Stimulated activated CD8-positive, alpha-beta memory T cell treated with anti-CD3 and anti-CD28 coated beads, Interleukin-7, amount 100 ng/mL, for 24 hours (primary cell): ENCODE data around the gene SSX2B.
"Not testable (repeated sequence)": the region's sequence is repeated elsewhere in the genome, so short reads cannot be mapped to it uniquely, and the experiment has no call there.

Experiments used
- DNase-seq: peaks from one replicate; pipeline ENCODE4 v3.0.0-alpha.2; 2020; ENCODE audit warnings: low read depth

SSX2B gene

GRCh38 chrX:52750952-52751351, at the start of gene SSX2B:
TSS of gene SSX2B (plus strand) at chrX:52751252. CDS start at chrX:52752681, 1,429 bp downstream.
- not testable (repeated sequence) for DNase-seq

- not testable (repeated sequence) for DNase-seq
These were observed 44.0 kb upstream of the SSX2B start, which contains the start of gene SSX2 for GRCh38 chrX:52707078-52707477. TSS of gene SSX2 (minus strand) at chrX:52707178. CDS start at chrX:52705749, 1,429 bp downstream.

- DNase-seq, result not testable (repeated sequence)
These were observed 14.9 kb downstream of the SSX2B start for GRCh38 chrX:52765983-52766382.

- DNase-seq, result not testable (repeated sequence)
These were observed 22.5 kb downstream of the SSX2B start for GRCh38 chrX:52773504-52773903.

GRCh38 chrX:52797327-52797726, 46.3 kb downstream of the SSX2B start, which contains the start of gene SPANXN5:
TSS of gene SPANXN5 (minus strand) at chrX:52797427. CDS start at chrX:52797348, 79 bp downstream.
- DNase-seq, result not testable (repeated sequence)

GRCh38 chrX:52804876-52805275, 53.8 kb downstream of the SSX2B start:
- DNase-seq, result not testable (repeated sequence)
